Peyer's patch (tissue), 4 donors: ENCODE data around the gene PTGFRN.
"Not testable (repeated sequence)": the region's sequence is repeated elsewhere in the genome, so short reads cannot be mapped to it uniquely, and the experiment has no call there.

ENCODE experiments used
- CTCF ChIP-seq, 6 experiments: fragments of 450-650 bp in 4 of 6; fragments of 200-600 bp in 2 of 6; sonication (generic) in 1 of 6; IDR thresholded peaks; one replicate each; pipeline ENCODE4 v1.5.1; 2017 to 2019; ENCODE audit warnings: antibody characterized with exemption in 6 of 6, mild to moderate bottlenecking in 3 of 6, moderate library complexity in 1 of 6
- POLR2A ChIP-seq, 2 donors: fragments of 450-650 bp; IDR thresholded peaks; one replicate each; pipeline ENCODE4 v1.5.1; 2017; ENCODE audit warnings: antibody characterized with exemption in 2 of 2, mild to moderate bottlenecking in 2 of 2, moderate library complexity in 2 of 2

DNA sequence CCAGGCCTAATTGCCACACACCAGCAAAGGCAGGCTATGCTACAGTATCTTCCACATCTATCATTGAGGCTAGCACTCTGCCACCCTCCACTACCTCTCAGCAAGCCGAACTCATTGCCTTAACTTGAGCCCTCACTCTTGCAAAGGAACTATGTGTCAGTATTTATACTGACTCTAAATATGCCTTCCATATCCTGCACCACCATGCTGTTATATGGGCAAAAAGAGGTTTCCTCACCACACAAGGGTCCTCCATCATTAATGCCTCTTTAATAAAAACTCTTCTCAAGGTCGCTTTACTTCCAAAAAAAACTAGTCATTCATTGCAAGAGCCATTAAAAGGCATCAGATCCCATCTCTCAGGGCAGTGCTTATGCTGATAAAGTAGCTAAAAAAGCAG is 43.2 kb upstream of the PTGFRN start:
- not testable (repeated sequence) for TF ChIP-seq POLR2A, CTCF (IDR thresholded peaks at IDR 0.05)
